HEK293T (cell line): ENCODE measurements around the gene SORBS2.

ENCODE experiments used
- CTCF ChIA-PET: fragments of 350-600 bp; formaldehyde crosslinking; extraction: SDS; loops from one replicate; lab custom pipeline; 2021; ENCODE audit warnings: antibody characterized with exemption, inconsistent platforms; lab: Yijun Ruan, JAX
- POLR2A ChIA-PET: fragments of 350-600 bp; formaldehyde crosslinking; extraction: SDS; loops from one replicate; lab custom pipeline; 2020; ENCODE audit warnings: antibody characterized with exemption, inconsistent platforms; lab: Yijun Ruan, JAX
- DNase-seq: peaks from one replicate; pipeline ENCODE4 v3.0.0; 2012; ENCODE audit warnings: mixed read lengths; ENCODE audit errors: extremely low spot score
- ARNT ChIP-seq: fragments of 450-650 bp; IDR thresholded peaks from 2 replicates; pipeline ENCODE4 v1.6.1; 2017; ENCODE audit warnings: mild to moderate bottlenecking
- BHLHE40 ChIP-seq: fragments of 450-650 bp; IDR thresholded peaks from 2 replicates; pipeline ENCODE4 v1.6.1; 2016; ENCODE audit warnings: mild to moderate bottlenecking, moderate library complexity, borderline replicate concordance
- CTBP1 ChIP-seq: fragments of 450-650 bp; IDR thresholded peaks from 2 replicates; pipeline ENCODE4 v1.6.1; 2016; ENCODE audit warnings: borderline replicate concordance
- ELF4 ChIP-seq: fragments of 450-650 bp; IDR thresholded peaks from 2 replicates; pipeline ENCODE4 v1.6.1; 2017; ENCODE audit warnings: antibody characterized with exemption
- FOXA1 ChIP-seq: fragments of 450-650 bp; IDR thresholded peaks from 2 replicates; pipeline ENCODE4 v1.6.1; 2016; ENCODE audit warnings: mild to moderate bottlenecking
- FOXK2 ChIP-seq: fragments of 450-650 bp; IDR thresholded peaks from 2 replicates; pipeline ENCODE4 v1.6.1; 2016; ENCODE audit warnings: mild to moderate bottlenecking
- FOXM1 ChIP-seq: fragments of 450-650 bp; IDR thresholded peaks from 2 replicates; pipeline ENCODE4 v1.6.1; 2017; ENCODE audit warnings: mild to moderate bottlenecking, borderline replicate concordance
- HDGF ChIP-seq: fragments of 450-650 bp; IDR thresholded peaks from 2 replicates; pipeline ENCODE4 v1.6.1; 2017; ENCODE audit warnings: antibody characterized with exemption, borderline replicate concordance
- L3MBTL2 ChIP-seq: fragments of 450-650 bp; conservative IDR thresholded peaks from 2 replicates; pipeline ENCODE4 v1.6.1; 2016; ENCODE audit warnings: mild to moderate bottlenecking
- LEF1 ChIP-seq: fragments of 450-650 bp; IDR thresholded peaks from 2 replicates; pipeline ENCODE4 v1.6.1; 2017; ENCODE audit warnings: mild to moderate bottlenecking, borderline replicate concordance
- NFRKB ChIP-seq: fragments of 450-650 bp; IDR thresholded peaks from 2 replicates; pipeline ENCODE4 v1.6.1; 2016; ENCODE audit warnings: mild to moderate bottlenecking, moderate library complexity
- SP1 ChIP-seq: fragments of 450-650 bp; IDR thresholded peaks from 2 replicates; pipeline ENCODE4 v1.6.1; 2017
- SUZ12 ChIP-seq: fragments of 450-650 bp; IDR thresholded peaks from 2 replicates; pipeline ENCODE4 v1.6.1; 2016; ENCODE audit warnings: mild to moderate bottlenecking
- TARDBP ChIP-seq: fragments of 450-650 bp; IDR thresholded peaks from 2 replicates; pipeline ENCODE4 v1.6.1; 2016
- ZNF384 ChIP-seq: fragments of 450-650 bp; IDR thresholded peaks from 2 replicates; pipeline ENCODE4 v1.6.1; 2016
- TF ChIP-seq, protein P1 (sequence below): fragments of 450-650 bp; IDR thresholded peaks from 2 replicates; pipeline ENCODE4 v1.6.1; 2016

The SORBS2 gene

DNA sequence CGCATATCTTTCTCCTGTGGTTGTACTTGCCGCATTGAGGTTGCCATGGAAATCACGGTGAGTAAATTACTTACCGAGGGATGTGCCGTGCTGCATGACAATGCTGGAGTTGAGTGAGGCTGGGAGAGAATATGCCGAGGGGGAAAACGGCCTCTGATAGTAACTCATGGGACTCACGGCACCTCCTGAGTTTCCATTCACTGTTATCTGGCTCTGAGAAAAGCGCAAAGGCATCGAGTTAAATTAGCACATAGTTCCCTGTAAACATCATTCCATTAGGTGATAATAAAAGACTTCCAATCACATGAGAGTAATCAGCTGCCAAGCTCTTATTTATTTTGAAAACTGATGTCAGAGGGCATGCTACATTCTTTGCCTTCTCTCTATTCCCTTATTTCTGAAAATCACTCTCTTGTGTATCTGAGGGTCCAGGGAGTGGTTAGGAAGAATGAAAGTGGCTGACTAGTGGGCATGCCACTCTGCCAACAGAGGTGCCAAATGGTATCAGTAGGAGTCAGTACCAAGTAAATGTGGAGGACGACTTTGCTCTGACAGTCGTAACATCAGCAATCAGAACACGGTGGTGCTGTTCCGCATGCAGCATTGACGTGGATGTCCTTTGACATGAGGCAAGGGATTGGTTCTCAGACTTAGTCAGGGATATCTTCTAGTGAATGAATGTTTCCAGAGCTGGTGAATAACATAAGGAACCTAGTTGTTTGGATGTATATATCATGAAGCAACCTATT, 149.8 kb downstream of the SORBS2 start:
- TF ChIP-seq FOXK2: no peak
- TF ChIP-seq ELF4: no peak
- no peak for TF ChIP-seq ARNT
- no peak for TF ChIP-seq TARDBP
- TF ChIP-seq HDGF: no peak
- no peak for TF ChIP-seq ZNF384
- no peak for TF ChIP-seq FOXM1
- no peak for TF ChIP-seq SUZ12
- TF ChIP-seq LEF1: no peak
- TF ChIP-seq L3MBTL2: no peak
- TF ChIP-seq, protein P1, sequence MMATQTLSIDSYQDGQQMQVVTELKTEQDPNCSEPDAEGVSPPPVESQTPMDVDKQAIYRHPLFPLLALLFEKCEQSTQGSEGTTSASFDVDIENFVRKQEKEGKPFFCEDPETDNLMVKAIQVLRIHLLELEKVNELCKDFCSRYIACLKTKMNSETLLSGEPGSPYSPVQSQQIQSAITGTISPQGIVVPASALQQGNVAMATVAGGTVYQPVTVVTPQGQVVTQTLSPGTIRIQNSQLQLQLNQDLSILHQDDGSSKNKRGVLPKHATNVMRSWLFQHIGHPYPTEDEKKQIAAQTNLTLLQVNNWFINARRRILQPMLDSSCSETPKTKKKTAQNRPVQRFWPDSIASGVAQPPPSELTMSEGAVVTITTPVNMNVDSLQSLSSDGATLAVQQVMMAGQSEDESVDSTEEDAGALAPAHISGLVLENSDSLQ: no peak
- no peak for TF ChIP-seq CTBP1
- TF ChIP-seq SP1: no peak
- TF ChIP-seq BHLHE40: no peak
- ChIA-PET POLR2A (no interaction called here), CTCF (no interaction called here)
- no peak for DNase-seq

DNA sequence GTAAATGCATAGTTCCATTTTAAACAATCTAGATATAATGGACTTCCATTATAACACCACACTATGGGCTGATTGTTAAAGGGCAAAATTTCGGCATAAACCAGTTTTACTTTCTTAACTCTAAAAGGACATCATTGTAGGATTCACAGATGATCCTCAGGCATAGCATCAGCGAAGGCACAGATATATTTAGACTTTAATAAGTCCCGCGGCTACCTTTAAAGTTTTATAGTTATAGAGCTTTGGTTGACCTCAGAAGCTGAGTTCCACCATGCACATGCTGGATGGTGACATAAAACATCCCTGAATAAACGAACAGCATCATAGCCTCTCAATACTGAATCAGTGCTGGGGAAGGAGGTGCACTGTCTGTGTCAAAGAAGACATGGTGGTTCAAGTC, 151.7 kb downstream of the SORBS2 start:
- no peak for TF ChIP-seq NFRKB
- TF ChIP-seq ARNT: no peak
- TF ChIP-seq ZNF384: no peak
- TF ChIP-seq L3MBTL2: no peak
- DNase-seq: no peak
- POLR2A ChIA-PET: no interaction called here
- CTCF ChIA-PET: no interaction called here

DNA sequence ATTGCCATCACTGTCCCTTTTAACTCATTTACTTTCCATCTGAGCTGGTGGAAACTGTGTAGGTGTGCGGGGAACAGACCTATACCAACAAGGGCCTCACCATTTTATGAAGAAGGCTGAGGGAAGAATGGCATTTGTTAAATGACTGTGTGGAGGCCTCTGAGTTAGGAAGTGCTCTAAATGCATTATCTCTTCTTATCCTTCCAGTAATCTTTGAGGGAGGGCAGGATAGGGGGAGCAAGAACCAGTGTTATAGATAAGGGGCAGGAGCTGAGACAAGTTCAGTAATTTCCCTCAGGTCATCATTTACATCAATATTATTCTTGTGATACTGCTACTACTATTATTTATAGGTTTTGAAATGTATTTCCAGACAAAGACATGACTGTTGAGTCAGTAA, 154.3 kb downstream of the SORBS2 start:
- CTCF ChIA-PET: interaction anchor here (0.6 kb wide), 1 partner anchor 10 kb away, joined by 3 read pairs; no protein-coding TSS in a partner anchor
- no peak for DNase-seq
- POLR2A ChIA-PET: no interaction called here
- TF ChIP-seq BHLHE40 (no peak), FOXA1 (no peak), SP1 (no peak), L3MBTL2 (no peak), CTBP1 (no peak), ZNF384 (no peak), ELF4 (no peak), ARNT (no peak), LEF1 (no peak), SUZ12 (no peak), TARDBP (no peak)
- TF ChIP-seq, protein P1: no peak

DNA sequence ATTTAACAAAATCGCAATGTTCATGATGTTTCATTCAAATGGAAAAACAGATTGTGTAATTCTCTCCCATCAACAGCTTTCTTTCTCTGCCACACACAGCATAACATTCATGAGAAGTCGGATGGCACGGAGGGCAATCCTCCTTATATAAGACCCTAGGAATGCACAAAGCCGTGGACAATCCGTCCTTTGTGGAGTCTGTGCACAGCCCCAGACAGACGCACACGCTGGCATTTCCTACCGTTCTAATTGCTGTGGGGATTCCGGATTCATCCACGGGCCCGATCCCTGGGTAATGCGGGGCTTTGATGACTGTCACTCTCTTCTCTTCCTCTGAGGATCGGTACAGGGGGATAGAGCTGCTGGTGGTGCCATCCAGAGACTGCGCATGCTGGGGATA, 154.8 kb downstream of the SORBS2 start:
- CTCF ChIA-PET: interaction anchor here (0.5 to 0.6 kb wide), 2 partner anchors 10 to 68 kb away, joined by 3 read pairs; no protein-coding TSS in a partner anchor
- no peak for DNase-seq
- TF ChIP-seq SUZ12: no peak
- no peak for TF ChIP-seq CTBP1
- TF ChIP-seq TARDBP: no peak
- no peak for TF ChIP-seq FOXK2
- TF ChIP-seq FOXM1: no peak
- no peak for TF ChIP-seq FOXA1
- no peak for TF ChIP-seq SP1
- no peak for TF ChIP-seq LEF1
- no peak for TF ChIP-seq ELF4
- TF ChIP-seq ARNT: no peak
- no peak for TF ChIP-seq HDGF
- TF ChIP-seq L3MBTL2: no peak
- no peak for TF ChIP-seq BHLHE40
- TF ChIP-seq, protein P1: no peak
- TF ChIP-seq NFRKB: no peak
- no peak for TF ChIP-seq ZNF384
- POLR2A ChIA-PET: no interaction called here

DNA sequence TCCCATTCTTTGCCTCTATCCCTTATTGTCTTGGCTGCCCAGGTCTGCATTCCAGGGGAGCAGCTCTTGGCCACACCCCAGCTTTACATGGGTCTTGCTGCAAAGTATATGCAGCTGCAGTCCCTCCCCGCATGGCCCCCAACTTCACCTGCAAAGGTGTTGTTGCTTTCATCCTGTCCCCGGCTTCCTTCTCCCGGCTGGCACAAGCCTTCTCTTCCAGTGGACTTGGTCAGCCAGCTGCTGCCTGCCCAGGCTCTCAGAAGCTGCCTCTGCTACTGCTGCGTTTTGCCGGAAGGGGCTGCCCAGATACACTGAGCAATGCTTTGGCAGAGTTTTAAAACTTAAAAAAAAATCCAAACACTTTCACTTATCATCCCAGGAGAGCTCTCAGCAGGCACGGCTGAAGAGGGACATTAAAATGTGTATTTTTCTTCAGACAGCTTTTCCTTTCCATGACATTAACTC, 155.5 kb downstream of the SORBS2 start:
- ChIA-PET CTCF (interaction anchor here (0.5 to 0.9 kb wide), 4 partner anchors 13 to 296 kb away, joined by 3 to 4 read pairs (median 3); no protein-coding TSS in a partner anchor), POLR2A (interaction anchor here (0.6 kb wide), 1 partner anchor 13 kb away, joined by 3 read pairs; no protein-coding TSS in a partner anchor)
- DNase-seq: no peak
- TF ChIP-seq NFRKB: no peak
- no peak for TF ChIP-seq CTBP1
- TF ChIP-seq BHLHE40: no peak
- no peak for TF ChIP-seq LEF1
- TF ChIP-seq FOXK2: no peak
- TF ChIP-seq TARDBP: no peak
- no peak for TF ChIP-seq SUZ12
- no peak for TF ChIP-seq ZNF384
- no peak for TF ChIP-seq L3MBTL2
- no peak for TF ChIP-seq FOXA1
- no peak for TF ChIP-seq ARNT
- TF ChIP-seq HDGF: no peak
- no peak for TF ChIP-seq ELF4
- TF ChIP-seq, protein P1: no peak
- TF ChIP-seq SP1: no peak
- TF ChIP-seq FOXM1: no peak
